ENCODE data around the gene AWAT2.

The AWAT2 gene

DNA sequence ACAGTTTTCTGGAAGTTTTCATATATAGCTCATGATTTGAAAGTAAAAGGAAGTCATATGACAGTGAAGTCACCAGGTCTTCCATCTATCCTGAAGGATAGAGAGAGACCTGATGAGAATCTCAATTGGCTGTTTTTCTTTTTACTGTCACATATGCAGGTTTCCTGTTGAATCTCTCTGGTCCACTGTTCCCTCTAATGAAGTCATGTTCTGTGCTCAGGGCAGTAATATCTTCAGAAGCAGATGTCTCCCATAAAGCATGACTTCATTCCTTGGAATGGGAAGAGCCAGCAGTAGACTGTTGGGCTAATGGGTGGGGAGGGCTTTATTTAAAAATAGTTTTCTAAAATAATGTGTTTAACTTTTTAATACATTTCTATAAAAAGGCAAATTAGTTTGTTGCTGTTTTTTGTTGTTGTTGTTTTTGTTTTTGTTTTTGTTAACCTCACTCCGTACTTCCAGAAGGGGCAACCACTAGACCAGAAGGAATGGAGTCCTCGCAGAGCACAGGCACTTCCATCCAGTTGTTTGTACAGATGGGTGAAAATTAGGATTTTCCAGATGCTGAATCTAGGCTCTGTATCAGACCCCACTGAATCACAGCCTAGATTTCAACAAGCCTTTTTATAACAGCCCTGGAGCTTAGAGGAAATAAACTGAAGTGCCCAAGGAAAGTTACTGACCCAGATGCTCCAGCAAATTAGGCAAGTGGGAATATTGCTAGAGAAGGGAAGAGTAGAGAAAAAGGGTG, 54.2 kb downstream of the AWAT2 start:
- no peak for DNase-seq (ENCODE audit: low read depth)

- no peak for DNase-seq (ENCODE audit: low read depth)
Measured at GRCh38 chrX:69993494-69993893, 56.2 kb downstream of the AWAT2 start.

DNA sequence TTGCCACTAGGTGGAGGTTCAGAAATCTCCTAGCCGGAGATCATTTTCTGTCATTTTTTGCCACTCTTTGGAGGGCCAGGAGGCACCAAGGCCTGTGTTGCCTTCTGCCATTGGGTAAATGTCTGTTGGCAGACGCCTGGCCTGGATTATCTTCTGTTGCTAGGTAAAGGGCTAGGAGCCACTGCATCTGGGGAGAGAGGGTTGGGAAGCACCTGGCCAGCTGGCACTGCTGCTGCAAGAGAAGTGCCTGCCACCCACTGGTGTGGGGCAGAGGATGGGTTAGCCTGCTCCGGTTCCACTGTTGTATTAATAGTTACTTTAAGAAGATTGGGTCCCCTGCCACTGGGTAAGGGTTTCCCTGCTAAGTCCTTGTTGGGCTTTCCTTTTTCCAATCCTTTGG, 58.1 kb downstream of the AWAT2 start:
- no peak for DNase-seq (ENCODE audit: low read depth)
